SJCRH30 (cell line): ENCODE data around the gene MYOM3. TPM values are rescaled to one million over a fixed set of nuclear protein-coding genes. Genes with fewer than 3 reads are reported as not detected.

Experiments
- DNase-seq, 2 experiments: peaks; one replicate each; pipeline ENCODE4 v3.0.0-alpha.2; 2015 to 2020
- H3K27ac ChIP-seq: fragments of 250-450 bp; sonication (Bioruptor Pico); 2 replicates; pipeline ENCODE4 v1.5.1; 2020; ENCODE audit warnings: mild to moderate bottlenecking, moderate library complexity
- H3K27me3 ChIP-seq: fragments of 250-450 bp; sonication (Bioruptor Pico); 2 replicates; pipeline ENCODE4 v1.5.1; 2020; ENCODE audit warnings: mild to moderate bottlenecking, moderate library complexity
- H3K36me3 ChIP-seq: fragments of 250-450 bp; sonication (Bioruptor Pico); 2 replicates; pipeline ENCODE4 v1.5.1; 2020; ENCODE audit warnings: mild to moderate bottlenecking, moderate library complexity
- H3K4me1 ChIP-seq: fragments of 250-450 bp; sonication (Bioruptor Pico); 2 replicates; pipeline ENCODE4 v1.5.1; 2020; ENCODE audit warnings: mild to moderate bottlenecking, moderate library complexity
- H3K4me3 ChIP-seq: fragments of 250-450 bp; sonication (Bioruptor Pico); 2 replicates; pipeline ENCODE4 v1.5.1; 2020; ENCODE audit warnings: mild to moderate bottlenecking, moderate library complexity
- H3K9me3 ChIP-seq: fragments of 250-450 bp; sonication (Bioruptor Pico); replicated peaks from 2 replicates; pipeline ENCODE4 v1.5.1; 2020; ENCODE audit warnings: mild to moderate bottlenecking, moderate library complexity
- total RNA-seq: library from RNA; depleted of rRNA; stranded (reverse); fragments of >200 nt; shearing (Covaris generic); gene quantifications from 2 replicates; pipeline ENCODE4 v1.2.3, GENCODE V29; 2014

Gene MYOM3
- total RNA-seq, 1 experiment from 2014 or later, result not detected

DNA sequence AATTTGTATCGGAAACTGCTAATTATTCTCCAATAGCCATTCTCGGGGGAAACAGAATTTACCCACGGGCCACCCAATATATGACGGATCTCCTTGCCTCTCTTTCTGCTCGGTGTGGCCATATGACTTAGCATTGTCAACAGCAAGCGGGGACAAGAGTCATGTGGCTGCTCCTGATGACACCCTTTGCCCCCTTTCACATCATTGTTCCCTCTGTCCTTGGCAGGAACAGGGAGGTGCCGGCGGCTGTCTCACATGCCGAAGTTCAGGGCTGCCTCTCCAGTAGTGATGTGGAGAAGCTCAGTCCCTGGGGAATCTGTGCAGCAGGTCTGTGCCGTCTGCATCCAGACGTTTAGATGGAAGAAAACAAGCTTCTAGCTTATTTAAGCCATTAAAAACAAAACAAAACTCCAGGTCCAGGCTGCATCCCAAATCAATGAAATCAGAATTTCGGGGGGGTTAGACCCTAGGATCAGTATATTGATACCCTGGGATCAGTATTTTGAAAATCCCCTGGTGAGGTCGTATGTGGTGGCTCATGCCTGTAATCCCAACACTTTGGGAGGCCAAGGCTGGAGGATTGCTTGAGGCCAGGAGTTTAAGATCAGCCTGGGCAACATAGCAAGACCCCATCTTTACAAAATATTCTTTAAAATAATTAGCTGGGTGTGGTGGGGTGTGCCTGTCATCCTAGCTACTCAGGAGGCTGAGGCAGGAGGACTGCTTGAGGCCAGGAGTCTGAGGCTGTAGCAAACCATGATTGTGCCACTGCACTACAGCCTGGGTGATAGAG is 10.8 kb downstream of the MYOM3 start:
- H3K36me3 ChIP-seq, result no peaks in the 10 kb centered on the region
- H3K4me1 ChIP-seq, result peaks cover 21% of the 10 kb centered on the region

DNA sequence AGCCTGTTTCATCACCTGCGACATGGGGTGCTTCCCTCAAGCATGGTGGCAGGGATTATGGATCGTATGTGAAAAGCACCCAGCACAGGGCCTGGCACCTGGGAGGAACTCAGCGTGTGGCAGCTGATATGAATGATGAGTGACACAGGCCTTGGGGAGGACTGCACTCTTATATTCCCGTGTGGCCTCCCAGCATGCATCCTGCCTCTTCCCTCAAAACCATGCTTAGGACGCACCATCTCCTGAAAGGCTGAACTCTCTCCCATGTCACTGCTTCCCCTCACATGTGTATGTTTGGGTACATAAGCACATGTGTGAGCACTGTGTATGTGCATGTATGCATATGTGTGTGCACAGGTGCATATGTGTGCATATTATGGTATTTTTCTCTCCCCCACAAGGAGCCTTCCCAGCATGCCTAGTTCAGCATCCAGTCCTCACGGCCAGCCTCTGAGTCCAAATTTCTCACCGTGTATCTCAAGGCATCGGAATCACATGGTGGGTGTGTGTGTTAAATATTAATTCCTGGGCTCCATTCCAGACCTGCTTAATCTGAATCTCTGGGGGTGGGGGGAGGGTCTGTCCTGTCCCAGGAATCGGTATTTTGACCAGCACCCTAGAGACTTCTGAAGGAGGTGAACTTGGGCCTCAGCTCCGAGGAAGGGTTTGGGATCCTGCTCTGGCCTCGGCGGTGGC is 12.8 kb downstream of the MYOM3 start:
- H3K27ac ChIP-seq, result no peak overlapping the region
- H3K4me1 ChIP-seq, result peaks cover 17% of the 10 kb centered on the region

More for the DNA sequence above, 10.8 kb downstream of the MYOM3 start:
- H3K27ac ChIP-seq, result no peak overlapping the region
- H3K9me3 ChIP-seq, result no peaks in the 10 kb centered on the region
- H3K27me3 ChIP-seq, result no peaks in the 10 kb centered on the region
- no peak overlapping the region for H3K4me3 ChIP-seq
- peak in 1 of 2 experiments; percentile 20 for DNase-seq

DNA sequence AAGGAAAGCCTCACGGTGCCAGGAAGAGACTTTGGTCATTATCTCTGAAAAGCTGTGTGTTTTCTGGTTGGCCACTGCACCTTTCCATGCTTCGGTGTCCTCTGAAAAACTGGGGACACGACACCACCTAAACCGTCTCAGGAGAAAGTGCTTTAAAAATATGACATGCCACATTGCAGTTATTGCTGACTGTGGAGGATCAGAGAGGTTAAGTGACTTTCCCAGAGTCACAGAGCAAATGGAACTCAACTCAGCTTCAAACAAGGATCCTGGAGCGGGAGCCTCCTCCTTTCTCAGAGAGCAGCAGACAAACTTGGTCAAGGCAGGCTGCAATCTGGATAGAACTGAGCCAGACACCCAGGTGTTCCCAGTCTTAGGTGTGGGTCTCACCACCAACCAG is 13.8 kb downstream of the MYOM3 start:
- H3K4me1 ChIP-seq, result peaks cover 14% of the 10 kb centered on the region
- H3K27ac ChIP-seq, result no peak overlapping the region
- H3K27me3 ChIP-seq, result no peaks in the 10 kb centered on the region; the same call in 1 of the 2 replicates
- no peak for DNase-seq
- H3K4me3 ChIP-seq, result no peak overlapping the region
- H3K9me3 ChIP-seq, result no peaks in the 10 kb centered on the region
- no peaks in the 10 kb centered on the region for H3K36me3 ChIP-seq

More for the DNA sequence above, 12.8 kb downstream of the MYOM3 start:
- Histone ChIP-seq H3K9me3 (no peaks in the 10 kb centered on the region), H3K36me3 (no peaks in the 10 kb centered on the region), H3K4me3 (no peak overlapping the region), H3K27me3 (no peaks in the 10 kb centered on the region; the same call in 1 of the 2 replicates)
- no peak for DNase-seq

DNA sequence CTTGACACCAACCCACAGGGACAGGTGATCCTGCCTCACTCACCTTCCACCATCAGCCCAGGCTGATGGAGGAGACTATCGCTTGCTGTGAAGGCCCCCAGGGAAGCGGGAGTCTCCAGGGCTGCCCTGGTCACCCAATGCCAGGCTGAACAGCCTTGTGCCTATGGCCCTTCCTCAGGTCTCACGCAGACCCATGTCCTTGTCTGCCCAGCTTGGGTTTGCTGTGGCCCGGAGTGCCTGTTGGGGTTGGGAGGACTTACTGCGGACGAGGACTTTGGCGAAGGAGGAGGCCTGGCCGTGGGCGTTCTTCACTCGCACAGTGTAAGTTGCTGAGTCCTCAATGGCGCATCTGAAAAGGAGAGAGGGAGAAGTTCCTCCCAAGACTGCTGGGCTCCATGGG is 14.3 kb downstream of the MYOM3 start:
- Histone ChIP-seq H3K4me1 (peaks cover 10% of the 10 kb centered on the region), H3K4me3 (no peak overlapping the region), H3K36me3 (no peaks in the 10 kb centered on the region), H3K27me3 (peaks cover 2% of the 10 kb centered on the region; the same call in 1 of the 2 replicates), H3K27ac (no peak overlapping the region), H3K9me3 (no peaks in the 10 kb centered on the region)
- DNase-seq, result no peak

DNA sequence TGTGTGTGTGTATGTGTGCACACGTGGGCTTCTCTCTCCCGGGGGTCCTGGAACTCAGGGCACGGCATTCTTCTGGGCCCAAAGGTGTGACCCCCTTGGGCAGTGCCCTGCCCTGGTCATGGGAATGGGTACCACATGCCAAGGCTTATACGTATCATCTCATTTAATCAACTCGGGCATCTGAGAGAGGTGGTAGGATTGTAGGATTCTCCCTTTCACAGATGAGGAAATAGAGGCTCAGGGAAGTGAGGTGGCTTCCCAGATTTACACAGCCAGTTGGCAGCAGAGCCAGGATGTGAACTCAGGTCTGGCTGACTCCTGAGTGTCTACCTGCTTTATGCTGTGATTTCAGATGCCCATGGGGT is 15.2 kb downstream of the MYOM3 start:
- Histone ChIP-seq H3K9me3 (no peaks in the 10 kb centered on the region), H3K4me1 (peaks cover 2% of the 10 kb centered on the region; the same call in 1 of the 2 replicates), H3K27me3 (peaks cover 11% of the 10 kb centered on the region), H3K4me3 (no peak overlapping the region), H3K36me3 (no peaks in the 10 kb centered on the region), H3K27ac (no peak overlapping the region)
- DNase-seq, result no peak

DNA sequence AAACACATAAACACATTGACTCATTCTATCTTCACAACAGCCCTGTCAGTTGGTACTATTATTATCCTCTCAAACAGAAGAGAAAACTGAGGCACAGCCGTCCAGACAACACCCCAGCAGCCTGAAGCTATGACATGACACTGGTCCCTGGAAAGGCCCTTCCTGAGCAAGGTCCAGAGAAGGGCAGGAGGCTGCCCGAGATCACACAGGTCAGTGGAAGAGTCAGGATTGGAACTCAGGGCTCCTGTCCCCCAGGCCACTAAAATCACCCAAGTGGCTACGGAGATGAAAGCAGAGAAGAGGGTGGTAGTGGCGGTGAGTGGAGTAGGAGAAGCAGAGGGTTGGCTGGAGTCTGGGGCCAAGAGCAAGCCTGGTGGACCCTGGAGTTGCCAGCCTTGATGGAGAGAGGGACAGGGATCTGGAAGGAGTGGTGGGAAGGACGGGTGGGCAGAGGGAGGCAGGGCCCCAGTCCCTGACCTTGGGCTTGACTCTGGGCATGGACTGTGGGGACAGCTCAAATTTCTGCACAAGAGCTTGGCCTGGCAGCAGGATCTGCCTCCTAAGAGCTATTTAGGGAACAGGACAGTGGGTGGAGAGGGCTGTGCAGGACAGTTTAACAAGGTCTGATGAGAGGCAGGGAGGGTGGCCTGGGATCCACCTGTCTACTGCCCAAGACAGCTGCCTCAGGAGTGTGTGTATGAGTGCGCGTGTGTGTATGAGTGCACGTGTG is 15.8 kb downstream of the MYOM3 start:
- H3K9me3 ChIP-seq, result no peaks in the 10 kb centered on the region
- H3K4me3 ChIP-seq, result no peak overlapping the region
- no peaks in the 10 kb centered on the region for H3K4me1 ChIP-seq
- peaks cover 16% of the 10 kb centered on the region for H3K27me3 ChIP-seq
- DNase-seq, result peak in 1 of 2 experiments; percentile 23
- no peak overlapping the region for H3K27ac ChIP-seq
- H3K36me3 ChIP-seq, result no peaks in the 10 kb centered on the region

DNA sequence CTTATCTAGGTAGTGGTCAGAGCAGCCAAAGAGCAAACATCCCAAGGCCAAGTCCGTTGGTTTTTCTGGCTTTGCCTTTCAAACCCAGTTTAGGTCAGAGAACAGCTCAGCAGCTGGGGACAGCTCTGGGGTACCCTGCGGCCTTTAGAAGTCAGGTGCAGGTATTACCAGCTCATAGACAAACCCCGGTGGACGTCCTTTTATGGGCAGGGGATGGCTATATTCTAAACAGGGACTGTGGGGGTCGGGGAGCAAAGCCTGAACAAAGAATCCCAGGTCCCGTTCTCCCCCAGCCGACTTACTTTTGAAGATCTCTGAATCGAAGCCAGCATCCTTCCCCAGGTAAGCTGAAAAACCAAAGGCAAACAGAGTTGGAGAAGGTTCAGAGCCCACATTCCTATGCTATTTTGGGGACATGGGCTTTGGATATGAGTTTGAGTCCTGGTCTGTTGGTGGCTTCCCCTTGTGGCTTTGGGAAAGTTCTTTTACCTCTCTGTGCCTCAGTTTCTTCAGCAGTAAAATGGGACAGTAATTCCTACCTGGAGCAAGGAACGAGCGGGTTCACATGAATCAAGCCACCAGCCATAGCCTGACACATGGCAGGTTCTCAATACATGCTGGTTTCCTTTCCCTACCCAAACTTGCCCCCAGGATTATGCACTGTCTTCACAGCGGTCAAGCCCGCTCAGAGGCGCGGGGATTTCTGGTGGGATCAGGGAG is 16.6 kb downstream of the MYOM3 start:
- no peaks in the 10 kb centered on the region for H3K4me1 ChIP-seq
- H3K27ac ChIP-seq, result no peak overlapping the region
- H3K4me3 ChIP-seq, result no peak overlapping the region
- H3K27me3 ChIP-seq, result peaks cover 16% of the 10 kb centered on the region
- H3K36me3 ChIP-seq, result no peaks in the 10 kb centered on the region
- no peaks in the 10 kb centered on the region for H3K9me3 ChIP-seq
- DNase-seq, result no peak

DNA sequence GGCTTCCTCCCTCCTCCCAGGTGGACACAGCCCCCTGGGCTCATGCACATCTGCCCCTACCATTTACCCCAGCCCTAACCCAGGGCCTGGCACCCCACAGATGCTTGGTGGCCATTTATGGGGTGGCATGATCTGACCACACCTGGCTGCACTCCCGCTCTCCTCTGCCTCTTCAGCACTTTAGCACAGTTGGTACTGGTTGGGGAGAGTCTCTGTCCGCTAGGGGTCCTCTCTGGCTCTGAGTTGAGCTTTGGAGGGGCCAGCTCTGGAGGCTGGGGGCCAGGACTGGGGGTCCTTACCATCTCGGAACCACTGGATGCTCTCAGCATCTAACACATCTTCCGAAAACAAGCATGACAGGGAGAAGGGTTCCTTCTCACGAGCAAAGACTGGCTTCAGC is 17.4 kb downstream of the MYOM3 start:
- Histone ChIP-seq H3K4me3 (no peak overlapping the region), H3K9me3 (no peaks in the 10 kb centered on the region), H3K4me1 (no peaks in the 10 kb centered on the region), H3K36me3 (no peaks in the 10 kb centered on the region), H3K27ac (no peak overlapping the region), H3K27me3 (peaks cover 16% of the 10 kb centered on the region)
- no peak for DNase-seq

DNA sequence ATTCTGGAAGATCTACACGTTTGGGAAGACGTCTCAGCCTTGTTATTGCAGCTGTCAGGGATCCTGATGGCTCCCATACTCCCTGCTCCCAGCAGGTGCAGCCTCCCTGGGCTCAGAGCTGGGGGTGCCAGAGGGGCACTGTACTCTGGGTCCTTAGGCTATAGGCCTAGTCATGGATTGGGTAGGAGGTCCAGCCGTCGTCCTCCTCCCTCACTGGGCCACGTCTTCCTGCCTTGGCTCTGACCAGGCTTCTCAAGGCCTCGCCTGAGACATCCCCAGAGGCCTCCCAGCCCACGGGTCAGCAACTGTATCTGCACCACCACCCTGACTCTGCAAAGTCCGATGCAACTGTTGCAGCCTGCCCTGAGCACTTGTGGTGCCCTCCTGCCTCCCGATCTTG is 18.2 kb downstream of the MYOM3 start:
- H3K4me1 ChIP-seq, result no peaks in the 10 kb centered on the region
- no peaks in the 10 kb centered on the region for H3K9me3 ChIP-seq
- peaks cover 21% of the 10 kb centered on the region for H3K27me3 ChIP-seq
- H3K4me3 ChIP-seq, result no peak overlapping the region
- no peak overlapping the region for H3K27ac ChIP-seq
- peak in 1 of 2 experiments; percentile 22 for DNase-seq
- H3K36me3 ChIP-seq, result no peaks in the 10 kb centered on the region

DNA sequence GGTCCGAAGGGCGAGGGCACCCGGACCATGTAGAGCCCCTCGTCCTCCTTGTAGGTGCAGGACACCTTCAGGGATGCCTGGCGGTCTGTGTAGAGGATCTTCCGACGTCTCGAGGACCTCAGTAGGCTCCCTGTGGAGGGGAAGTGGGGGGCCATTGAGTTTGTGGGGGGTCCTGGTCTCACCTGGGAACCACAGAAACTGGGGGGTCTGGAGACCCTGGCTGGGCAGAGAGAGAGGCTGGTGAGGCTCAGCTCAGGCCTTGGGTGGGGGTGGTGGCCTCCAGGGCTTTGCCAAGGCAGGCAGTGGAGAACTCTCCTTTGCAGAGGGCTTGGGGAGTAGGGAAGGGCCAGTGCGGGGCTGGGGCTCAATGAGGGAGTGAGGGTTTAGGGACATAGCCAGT is 19.0 kb downstream of the MYOM3 start:
- no peak for DNase-seq
- H3K4me3 ChIP-seq, result no peak overlapping the region
- H3K4me1 ChIP-seq, result no peaks in the 10 kb centered on the region
- no peak overlapping the region for H3K27ac ChIP-seq
- H3K9me3 ChIP-seq, result no peaks in the 10 kb centered on the region
- H3K36me3 ChIP-seq, result no peaks in the 10 kb centered on the region
- H3K27me3 ChIP-seq, result peaks cover 26% of the 10 kb centered on the region

DNA sequence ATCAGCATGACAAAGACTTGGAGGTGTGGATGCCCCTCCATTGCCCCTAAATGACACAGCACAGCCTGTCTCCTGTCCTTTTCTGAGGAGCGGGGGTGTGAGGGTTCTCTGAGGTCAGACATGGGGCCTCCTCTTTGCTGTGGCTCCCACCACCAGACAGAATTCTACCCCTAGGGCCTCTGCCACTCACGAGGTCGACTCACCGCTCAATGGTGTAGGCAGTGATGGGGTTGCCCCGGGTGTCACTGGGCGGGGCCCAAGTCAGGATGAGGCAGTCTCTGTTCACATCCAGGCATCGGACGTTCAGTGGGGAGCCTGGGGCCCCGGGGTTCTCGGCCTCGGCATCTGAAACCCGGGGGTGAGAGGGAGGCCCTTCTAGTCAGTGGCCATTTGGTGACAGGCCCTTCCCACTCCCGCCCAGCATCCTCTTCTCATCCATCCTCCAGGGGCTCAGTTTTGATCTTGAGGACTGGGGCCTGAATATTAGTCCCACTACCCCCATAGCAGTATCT is 19.9 kb downstream of the MYOM3 start:
- Histone ChIP-seq H3K9me3 (no peaks in the 10 kb centered on the region), H3K4me1 (no peaks in the 10 kb centered on the region), H3K36me3 (no peaks in the 10 kb centered on the region), H3K27me3 (peaks cover 27% of the 10 kb centered on the region), H3K4me3 (no peak overlapping the region), H3K27ac (no peak overlapping the region)
- no peak for DNase-seq

DNA sequence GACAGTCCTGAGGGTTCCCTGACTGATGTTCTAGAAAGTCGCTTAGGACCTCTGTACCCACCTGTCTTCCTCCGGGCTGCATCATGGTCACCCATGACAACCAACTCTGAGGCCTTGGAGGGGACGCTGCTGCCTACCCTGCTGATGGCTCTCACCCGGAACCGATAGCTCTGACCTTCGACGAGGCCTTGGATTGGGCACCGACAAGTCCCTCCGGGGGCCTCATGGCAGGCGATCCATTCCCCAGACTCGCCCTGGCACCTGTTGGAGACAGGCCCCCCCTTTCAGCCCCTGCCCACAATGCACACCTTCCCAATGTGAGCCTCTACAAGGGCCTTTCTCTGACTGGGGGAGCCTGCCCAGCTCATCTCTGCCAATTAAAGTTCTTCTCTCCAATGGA is 21.2 kb downstream of the MYOM3 start:
- peaks cover 36% of the 10 kb centered on the region for H3K27me3 ChIP-seq
- H3K27ac ChIP-seq, result no peak overlapping the region
- no peaks in the 10 kb centered on the region for H3K36me3 ChIP-seq

DNA sequence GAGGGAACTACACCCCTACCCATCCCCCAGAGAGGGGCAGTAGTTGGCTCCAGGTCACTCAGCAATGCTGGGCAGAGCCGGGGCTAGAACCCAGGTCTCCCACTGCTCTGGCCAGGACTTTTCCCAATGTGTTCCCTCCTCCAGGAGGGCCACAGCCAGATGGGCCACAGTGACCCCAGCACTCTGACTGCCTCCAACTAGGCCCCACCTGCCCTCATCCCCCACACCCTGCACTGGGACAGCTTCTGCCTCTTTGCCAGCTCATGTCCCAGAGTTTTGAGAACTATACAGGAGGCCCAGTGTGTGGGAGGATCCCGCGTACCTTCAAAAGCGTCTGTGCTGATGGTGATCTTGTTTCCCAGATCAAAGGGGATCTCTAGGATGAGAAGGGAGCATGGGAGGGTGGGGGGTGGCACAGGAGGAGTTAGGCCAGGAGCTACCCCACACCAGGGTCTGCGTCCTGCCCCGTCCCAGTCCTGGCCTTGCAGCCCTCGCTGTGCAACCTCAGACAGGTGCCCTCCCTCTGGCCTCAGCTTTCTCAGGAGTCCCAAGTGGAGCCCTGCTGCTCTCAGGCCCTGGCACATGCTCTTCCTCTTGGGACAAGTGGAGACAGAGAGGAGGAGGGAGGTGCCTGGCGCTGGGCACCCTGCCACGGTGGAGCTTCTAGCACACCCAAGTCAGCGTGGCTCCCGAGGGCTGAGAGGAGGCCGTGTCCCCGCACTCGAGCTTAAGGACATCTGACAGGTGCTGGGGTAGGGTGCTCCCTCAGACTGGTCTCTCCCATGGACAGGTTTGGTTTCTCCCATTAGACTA is 22.0 kb downstream of the MYOM3 start:
- Histone ChIP-seq H3K36me3 (no peaks in the 10 kb centered on the region), H3K4me3 (no peak overlapping the region), H3K4me1 (no peaks in the 10 kb centered on the region), H3K9me3 (no peaks in the 10 kb centered on the region), H3K27me3 (peaks cover 36% of the 10 kb centered on the region), H3K27ac (no peak overlapping the region)
- no peak for DNase-seq

More for the DNA sequence above, 21.2 kb downstream of the MYOM3 start:
- H3K9me3 ChIP-seq, result no peaks in the 10 kb centered on the region
- H3K4me1 ChIP-seq, result no peaks in the 10 kb centered on the region
- no peak overlapping the region for H3K4me3 ChIP-seq
- DNase-seq, result no peak
